HG03571 (cell line): Measurements from ENCODE around the gene PRMT7.
A peak's percentile ranks its signal among the peaks of the same experiment; 100 is the strongest.

Experiments
- ATAC-seq: cut with Tn5 transposase; IDR thresholded peaks from one replicate; pipeline ENCODE4 v1.9.1; 2021; ENCODE audit not compliant: unreplicated experiment

The PRMT7 gene

DNA sequence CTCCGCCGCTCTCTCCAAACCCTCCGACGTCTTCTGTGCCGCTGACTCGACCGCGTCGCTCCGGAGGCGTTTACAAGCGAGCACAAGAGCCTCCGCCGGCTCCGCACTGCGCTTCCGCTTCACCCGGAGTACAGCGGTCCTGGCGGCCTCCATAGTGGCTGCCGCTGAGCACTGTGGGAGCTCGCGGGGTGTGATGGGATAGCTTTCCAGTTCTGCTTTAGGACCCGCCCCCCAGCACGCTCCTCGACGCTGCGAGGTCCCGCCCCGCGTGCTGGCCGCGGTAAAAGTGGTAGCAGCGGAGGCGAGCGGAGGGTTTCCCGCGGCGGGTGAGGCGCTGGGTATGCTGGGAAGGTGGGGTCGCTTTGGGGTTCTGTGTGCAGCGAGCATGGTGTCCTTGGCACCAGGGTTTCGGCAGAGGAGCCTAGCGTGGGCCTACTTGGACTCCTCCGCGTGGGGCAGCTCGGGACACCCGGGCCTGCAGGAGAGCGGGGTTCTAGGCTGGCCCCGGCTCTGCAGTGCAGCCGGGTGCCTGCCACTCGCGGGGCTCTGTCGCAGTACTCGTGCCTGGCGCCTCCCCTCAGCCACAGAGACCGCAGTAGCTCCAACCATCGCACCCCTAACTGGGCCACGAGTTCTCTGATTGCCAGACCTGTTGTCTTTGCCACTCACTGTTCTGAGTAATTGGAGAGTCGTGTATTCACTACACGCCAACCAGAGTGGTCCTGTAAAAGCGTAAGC is at the start of gene PRMT7, which contains the start of gene SLC7A6OS:
Gene PRMT7, plus strand, starts transcription at position 246 of the 738 bp plus-strand sequence. CDS start 4,961 bp downstream, outside the sequence.
Gene SLC7A6OS, minus strand, starts transcription at position 173 of the 738 bp plus-strand sequence. Its CDS starts 20 bp downstream, at position 153.
- ATAC-seq: peak; percentile 97

DNA sequence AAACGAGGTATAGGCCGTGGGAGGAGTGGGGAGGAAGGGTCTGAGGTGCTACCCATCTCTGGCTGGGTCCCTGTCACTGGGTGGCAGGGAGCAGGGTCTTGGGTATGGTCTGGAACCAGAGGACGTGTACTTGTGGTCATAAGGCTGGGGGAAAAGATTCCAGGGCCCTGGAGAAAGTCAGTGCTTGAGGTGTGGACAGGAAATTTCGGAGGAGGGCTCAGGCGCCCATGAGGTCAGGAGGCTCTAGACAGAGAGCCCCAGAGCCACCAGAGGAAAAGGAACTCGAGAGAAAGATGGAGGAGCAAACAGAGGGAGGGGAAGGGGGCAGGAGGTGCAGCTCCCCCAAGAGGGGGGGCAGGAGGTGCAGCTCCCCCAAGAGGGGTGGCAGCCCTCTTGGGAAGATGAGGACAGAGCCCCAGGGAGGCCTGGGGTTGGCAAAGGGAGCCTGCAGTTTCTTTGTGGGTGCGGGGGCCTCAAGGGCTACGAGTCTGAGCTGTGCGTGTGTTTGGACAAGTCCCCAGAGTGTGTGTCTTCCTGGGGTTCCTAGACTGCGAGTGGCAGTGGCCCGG is 47.2 kb upstream of the PRMT7 start:
- ATAC-seq: peak; percentile 7

DNA sequence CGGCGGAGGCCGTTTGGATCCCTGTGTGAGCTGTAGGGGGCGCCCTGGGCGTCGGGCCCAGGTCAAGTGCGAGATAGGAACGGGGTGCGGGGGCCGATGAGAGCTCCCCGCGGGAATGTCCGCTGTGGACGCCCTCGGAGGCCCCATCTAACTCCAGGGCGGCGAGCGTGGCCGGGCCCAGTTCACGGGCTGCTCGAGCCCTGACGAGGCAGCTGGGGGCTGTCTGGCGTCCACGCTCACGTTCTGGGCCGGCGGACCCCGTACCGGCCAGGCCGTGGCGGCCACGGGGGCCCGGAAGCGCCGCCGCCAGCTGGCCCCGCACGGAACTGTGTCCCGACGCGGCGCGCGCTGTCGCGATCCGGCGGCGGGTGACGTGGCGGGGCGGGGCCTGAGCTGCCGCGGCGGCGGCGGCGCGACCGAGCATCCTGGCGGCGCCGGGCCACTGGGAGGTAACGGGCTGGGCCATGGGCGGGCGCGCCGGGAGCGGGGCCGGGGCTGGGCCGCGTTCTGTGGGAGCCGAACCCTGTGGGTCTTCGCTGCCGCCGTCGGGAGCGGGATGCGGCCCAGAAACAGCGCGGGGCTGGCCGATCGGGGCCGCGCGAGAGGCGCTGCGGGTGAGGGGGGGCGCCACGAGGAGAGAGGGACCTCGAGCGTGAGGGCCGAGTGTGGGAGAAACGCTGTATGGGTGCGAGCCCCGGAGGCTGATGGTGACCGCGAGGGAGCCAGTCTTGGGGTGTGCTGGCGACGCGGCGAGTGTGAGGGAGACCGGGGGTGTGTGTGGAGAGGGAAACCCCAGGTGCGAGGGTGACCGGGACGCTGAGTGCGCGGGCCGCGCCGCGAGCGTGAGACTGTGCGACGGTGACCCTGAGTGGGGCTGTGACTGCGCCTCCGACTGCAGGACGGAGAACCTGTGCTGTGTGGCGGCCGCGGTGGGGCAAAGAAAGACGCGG is 46.4 kb upstream of the PRMT7 start, which contains the start of gene SLC7A6:
Gene SLC7A6, plus strand, starts transcription at position 399 of the 950 bp plus-strand sequence. CDS start 10,201 bp downstream, outside the sequence.
- peak; percentile 50 for ATAC-seq

DNA sequence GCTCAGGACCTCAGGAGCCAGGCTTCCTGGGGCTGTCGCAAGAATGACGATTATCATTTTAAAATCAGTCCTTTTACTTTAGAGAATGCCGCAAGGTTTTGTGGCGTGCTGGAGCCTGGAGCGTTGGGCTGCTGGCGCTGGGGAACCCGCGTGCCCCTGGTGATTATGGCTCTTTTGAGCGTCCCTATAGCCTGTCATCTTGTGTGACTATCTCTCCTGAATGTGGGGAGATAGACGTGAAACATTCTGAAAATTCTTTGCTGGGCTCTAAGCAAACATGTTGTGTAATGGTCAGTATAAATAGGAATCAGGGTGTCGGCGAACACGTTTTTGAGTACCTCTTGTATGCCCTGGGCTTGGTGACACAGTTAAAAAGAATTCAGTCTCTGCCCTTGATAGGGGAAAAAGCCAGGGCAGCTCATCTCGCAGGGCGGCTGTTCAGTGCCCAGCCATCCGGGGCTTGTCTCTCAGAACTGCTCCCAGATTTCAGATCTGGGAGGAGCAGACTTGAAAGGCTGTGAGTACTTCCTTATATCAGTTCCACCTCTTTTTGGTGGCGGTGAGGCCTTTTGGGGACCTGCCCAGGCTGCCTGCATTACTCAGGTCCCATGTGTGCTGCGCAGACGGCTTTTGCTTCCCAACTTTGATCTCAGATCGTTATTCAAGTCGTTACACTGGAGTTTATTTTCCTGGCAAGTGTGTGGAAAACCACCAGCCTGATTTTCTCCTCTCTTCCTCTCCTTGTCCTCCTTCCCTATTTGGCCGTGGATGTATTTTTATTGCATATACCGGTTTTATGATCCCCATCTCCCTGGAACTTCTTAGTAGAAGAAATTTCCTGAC is 45.5 kb upstream of the PRMT7 start:
- no peak for ATAC-seq

DNA sequence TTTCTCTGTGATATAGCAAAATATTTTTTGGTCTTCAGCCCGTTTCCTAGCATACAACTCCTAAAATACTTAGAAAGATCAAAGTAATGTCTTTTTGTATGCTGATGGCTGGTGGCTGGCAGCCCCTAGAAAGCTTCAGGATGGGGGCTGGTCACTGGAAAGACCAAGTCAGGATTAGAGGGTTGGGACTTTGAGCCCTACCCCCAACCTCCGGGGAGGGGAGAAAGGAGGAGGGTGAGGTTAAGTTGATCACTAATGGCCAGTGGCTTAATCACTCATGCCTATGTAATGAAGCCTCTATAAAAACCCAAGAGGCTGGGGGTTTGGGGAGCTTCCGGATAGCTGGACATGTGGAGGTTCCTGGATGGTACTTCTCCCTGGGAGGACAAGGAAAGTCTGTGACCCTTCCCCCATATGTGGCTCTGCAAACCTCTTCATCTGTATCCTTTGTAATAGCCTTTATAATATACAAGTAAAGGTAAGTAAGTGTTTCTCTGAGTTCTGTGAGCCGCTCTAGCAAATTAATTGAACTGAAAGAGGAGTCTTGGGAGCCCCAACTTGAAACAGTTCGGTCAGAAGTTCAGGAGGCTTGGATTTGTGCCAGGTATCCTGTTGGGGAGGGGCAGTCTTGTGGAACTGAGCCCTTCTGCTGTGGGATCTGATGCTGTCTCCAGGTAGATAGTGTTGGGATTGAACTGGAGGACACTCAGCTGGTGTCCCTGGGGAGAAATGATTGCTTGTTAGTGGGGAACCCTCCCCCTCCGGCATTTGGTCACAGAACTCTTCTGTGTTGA is 43.0 kb upstream of the PRMT7 start:
- ATAC-seq: no peak

DNA sequence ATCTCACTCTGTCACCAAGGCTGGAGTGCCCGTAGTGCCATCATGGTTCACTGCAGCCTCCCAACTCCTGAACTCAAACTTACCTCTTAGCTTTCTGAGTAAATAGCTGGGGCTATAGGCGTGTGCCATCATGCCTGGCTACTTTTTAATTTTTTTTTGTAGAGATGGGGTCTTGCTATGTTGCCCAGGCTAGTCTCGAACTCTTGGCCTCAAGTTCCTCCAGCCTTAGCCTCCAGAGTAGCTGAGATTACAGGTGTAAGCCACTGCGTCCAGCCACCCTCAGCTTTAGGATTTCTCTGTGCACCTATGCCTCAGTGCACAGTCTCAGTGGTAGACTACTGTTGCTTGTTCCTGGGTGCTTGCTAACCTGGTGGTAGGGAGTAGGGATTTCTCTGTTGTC is 41.0 kb upstream of the PRMT7 start:
- no peak for ATAC-seq

- ATAC-seq: no peak
Observed at GRCh38 chr16:68270353-68270752, 40.5 kb upstream of the PRMT7 start.

DNA sequence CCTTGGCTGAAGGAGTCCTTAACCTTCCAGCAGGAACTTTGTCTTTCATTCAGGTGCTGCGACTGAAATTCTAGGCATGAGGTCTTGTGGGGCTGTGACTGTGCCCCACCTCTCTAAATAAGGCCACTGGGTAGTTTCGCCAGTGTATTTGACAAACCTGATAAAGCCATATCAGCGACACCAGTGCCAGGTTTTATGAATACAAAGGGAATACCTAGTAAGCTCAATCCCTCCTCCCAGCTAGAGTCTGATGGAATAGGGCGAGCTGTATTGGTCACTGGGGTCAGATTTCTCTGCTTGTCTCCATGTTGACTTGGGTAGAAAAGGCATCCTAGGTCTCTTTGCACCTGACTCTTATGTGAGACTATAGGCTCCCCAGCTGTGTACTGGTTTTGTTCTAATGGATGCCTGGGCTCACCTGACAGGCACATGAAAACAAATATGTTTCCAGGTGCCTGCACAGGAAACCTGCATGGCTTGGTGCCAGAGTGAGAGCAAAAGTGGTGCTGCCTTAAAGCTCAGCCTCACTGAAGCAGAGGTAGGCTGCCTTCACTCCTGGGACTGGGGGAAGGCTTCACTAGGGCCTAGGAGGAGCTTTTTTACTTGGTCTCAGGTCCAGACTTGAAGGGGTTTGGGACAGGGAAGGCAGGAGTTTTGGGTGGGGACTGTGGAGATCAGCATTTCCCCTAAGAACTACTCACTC is 38.2 kb upstream of the PRMT7 start:
- no peak for ATAC-seq

DNA sequence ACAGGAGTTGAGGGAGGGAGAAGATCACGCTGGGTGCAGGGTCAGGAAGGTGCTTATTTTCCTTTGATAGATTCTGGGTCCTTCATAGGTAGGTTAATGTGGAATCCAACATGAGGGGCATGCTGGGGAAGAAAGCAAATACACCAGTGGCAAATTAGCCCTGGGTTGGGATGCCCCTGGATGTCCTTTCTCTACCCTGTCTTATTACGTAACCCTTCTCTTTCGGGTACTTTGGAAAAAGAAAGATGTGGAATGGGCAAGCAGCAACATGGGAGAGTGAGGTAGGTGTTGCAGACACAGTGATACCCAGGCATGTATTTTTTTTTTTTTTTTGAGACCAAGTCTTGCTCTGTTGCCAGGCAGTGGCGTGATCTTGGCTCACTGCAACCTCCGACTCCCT is 37.4 kb upstream of the PRMT7 start:
- no peak for ATAC-seq

GRCh38 chr16:68273896-68274295 is 36.9 kb upstream of the PRMT7 start:
- no peak for ATAC-seq

DNA sequence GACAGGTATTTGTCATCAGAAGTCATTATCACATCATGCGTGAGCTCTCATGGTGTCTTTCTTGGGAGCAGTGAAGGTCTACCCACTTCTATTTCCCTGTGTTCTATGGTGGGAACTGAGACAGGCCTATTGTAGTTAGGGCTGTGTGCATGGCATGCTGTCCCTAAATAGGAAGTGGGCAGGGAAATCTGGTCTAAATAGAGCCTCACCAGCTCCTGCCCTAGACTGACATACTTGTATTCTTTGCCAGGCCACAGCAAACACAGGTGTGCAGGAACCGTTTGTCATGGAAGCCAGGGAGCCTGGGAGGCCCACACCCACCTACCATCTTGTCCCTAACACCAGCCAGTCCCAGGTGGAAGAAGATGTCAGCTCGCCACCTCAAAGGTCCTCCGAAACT is 36.4 kb upstream of the PRMT7 start:
- ATAC-seq: no peak

DNA sequence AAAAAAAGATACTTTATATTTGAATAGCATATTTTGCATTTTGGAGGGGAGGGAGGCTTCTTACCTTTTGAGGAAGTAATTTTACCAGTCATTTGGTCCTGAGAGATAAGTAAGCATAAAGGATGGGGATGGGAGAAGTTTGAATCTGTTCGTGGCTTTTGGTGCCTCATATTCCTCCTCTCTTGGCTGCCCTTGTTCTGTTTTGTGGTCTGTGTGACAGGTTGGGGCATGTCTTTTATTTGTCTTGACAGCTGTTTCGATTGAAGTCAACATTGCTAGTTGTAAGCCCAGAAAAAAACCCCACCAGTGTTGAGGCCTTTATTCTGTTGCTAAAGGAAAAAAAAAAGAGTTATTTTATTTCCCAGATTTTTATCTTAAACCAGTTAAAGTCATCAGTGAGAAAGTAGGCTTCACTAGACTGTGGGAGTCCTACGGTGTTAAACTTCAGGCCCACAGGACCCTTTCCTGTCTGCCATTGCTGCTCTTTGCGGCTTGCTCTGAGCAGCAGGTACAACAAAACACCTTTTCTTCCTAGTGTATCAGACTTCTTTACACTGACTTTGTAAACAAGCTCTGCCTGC is 35.1 kb upstream of the PRMT7 start:
- peak; percentile 60 for ATAC-seq

GRCh38 chr16:68276223-68276622 is 34.6 kb upstream of the PRMT7 start:
- no peak for ATAC-seq

- no peak for ATAC-seq
Observed at GRCh38 chr16:68279726-68280558, 30.9 kb upstream of the PRMT7 start.

- ATAC-seq: no peak
Observed at GRCh38 chr16:68281368-68282063, 29.3 kb upstream of the PRMT7 start.

- no peak for ATAC-seq
Observed at GRCh38 chr16:68282064-68282452, 28.8 kb upstream of the PRMT7 start.

DNA sequence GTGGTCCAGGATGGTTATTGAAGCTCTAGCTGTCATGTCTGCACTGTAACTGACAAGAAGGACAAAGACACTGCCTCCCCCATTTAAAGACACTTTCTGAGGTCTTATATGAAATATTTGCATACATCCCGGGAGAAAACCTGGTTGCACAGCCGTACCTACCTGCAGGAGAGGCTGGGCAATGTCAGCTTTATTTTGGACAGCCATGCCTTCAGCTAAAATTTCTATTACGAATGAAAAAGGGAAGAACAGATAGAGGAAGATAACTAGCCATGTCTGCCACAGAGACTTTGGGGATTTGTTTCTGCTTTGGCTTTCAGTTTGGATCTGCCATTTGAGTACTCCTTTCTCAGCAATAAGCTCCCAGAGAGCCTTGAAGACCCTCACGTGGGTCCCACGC is 27.5 kb upstream of the PRMT7 start:
- ATAC-seq: no peak
